HG03159 (cell line): ENCODE measurements around the gene SLC27A1.
A peak's percentile ranks its signal among the peaks of the same experiment; 100 is the strongest.
"Not testable (repeated sequence)": the region's sequence is repeated elsewhere in the genome, so short reads cannot be mapped to it uniquely, and the experiment has no call there.

Experiments
- ATAC-seq: cut with Tn5 transposase; IDR thresholded peaks from one replicate; pipeline ENCODE4 v1.9.1; 2021; ENCODE audit warnings: mild to moderate bottlenecking, moderate library complexity; ENCODE audit not compliant: unreplicated experiment

The SLC27A1 gene

GRCh38 chr19:17510220-17510993 lies 40.1 kb downstream of the SLC27A1 start:
- no peak for ATAC-seq

- ATAC-seq: peak; percentile 52
Observed at GRCh38 chr19:17511724-17512573, 41.6 kb downstream of the SLC27A1 start.

- ATAC-seq: no peak
Observed at GRCh38 chr19:17512574-17512939, 42.2 kb downstream of the SLC27A1 start.

- ATAC-seq: no peak
Observed at GRCh38 chr19:17515408-17516149, 45.3 kb downstream of the SLC27A1 start.

- ATAC-seq: no peak
Observed at GRCh38 chr19:17517898-17518297, 47.6 kb downstream of the SLC27A1 start.

GRCh38 chr19:17518654-17519053 lies 48.3 kb downstream of the SLC27A1 start:
- ATAC-seq: not testable (repeated sequence)

- ATAC-seq: no peak
Observed at GRCh38 chr19:17519967-17520366, 49.6 kb downstream of the SLC27A1 start.

GRCh38 chr19:17520865-17521264 lies 50.5 kb downstream of the SLC27A1 start:
- ATAC-seq: no peak

GRCh38 chr19:17522988-17523872 lies 52.9 kb downstream of the SLC27A1 start:
- ATAC-seq: peak; percentile 66

GRCh38 chr19:17524651-17525050 lies 54.3 kb downstream of the SLC27A1 start:
- no peak for ATAC-seq

GRCh38 chr19:17525141-17525540 lies 54.8 kb downstream of the SLC27A1 start:
- no peak for ATAC-seq

GRCh38 chr19:17526922-17527321 lies 56.6 kb downstream of the SLC27A1 start:
- ATAC-seq: no peak

- ATAC-seq: no peak
Observed at GRCh38 chr19:17527326-17527725, 57.0 kb downstream of the SLC27A1 start.

GRCh38 chr19:17528610-17529009 lies 58.3 kb downstream of the SLC27A1 start:
- no peak for ATAC-seq

GRCh38 chr19:17529239-17530158 lies 59.2 kb downstream of the SLC27A1 start:
- ATAC-seq: no peak

GRCh38 chr19:17530586-17530985 lies 60.3 kb downstream of the SLC27A1 start:
- ATAC-seq: no peak

GRCh38 chr19:17532116-17532515 lies 61.8 kb downstream of the SLC27A1 start:
- ATAC-seq: no peak

- no peak for ATAC-seq
Observed at GRCh38 chr19:17532557-17532956, 62.2 kb downstream of the SLC27A1 start.

GRCh38 chr19:17534767-17535166 lies 64.4 kb downstream of the SLC27A1 start:
- no peak for ATAC-seq
